ENCODE measurements around the gene RPA3.

Gene RPA3

DNA sequence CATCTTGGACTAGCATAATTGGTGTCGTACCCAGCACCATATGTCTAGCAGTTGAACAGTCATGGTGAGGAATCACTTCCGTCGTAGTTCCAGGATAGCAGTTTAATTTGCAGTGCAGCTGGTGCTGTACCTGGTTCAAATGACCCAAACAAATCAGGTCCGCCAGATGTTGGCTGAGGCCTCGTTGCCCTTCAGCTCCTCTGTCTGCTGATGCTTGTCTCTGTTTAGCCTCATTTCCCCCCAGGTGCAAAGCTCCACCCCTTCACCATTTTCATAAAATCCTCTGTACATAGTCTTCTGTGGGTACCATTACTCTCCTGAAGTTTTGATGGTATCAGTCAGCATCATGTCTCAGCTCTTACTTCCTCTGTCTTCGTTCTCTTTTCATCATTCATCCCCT lies 42.7 kb downstream of the RPA3 start:
- H3K27me3 ChIP-seq = no peaks in the 10 kb centered on the region
- no peak overlapping the region for H3K27ac ChIP-seq
- H4K20me1 ChIP-seq = no peaks in the 10 kb centered on the region; a peak in 1 of 22 replicates
- H3K36me3 ChIP-seq = peaks cover 0 to 30% (median 4%) of the 10 kb centered on the region in 11 experiments; a peak in 7 of 22 replicates
- H3K4me1 ChIP-seq = peaks cover 0 to 26% (median 7%) of the 10 kb centered on the region in 10 experiments; a peak in 12 of 20 replicates
- no peak overlapping the region for H3K9ac ChIP-seq
- no peak overlapping the region for H3K4me2 ChIP-seq
- no peak for TF ChIP-seq Cebpa-rat (IDR thresholded peaks at IDR 0.05)
- peaks cover 0 to 13% (median 8%) of the 10 kb centered on the region in 11 experiments; a peak in 16 of 22 replicates for H3K9me3 ChIP-seq (replicated peaks in 1 of 11)
- H3K4me3 ChIP-seq = no peak overlapping the region

DNA sequence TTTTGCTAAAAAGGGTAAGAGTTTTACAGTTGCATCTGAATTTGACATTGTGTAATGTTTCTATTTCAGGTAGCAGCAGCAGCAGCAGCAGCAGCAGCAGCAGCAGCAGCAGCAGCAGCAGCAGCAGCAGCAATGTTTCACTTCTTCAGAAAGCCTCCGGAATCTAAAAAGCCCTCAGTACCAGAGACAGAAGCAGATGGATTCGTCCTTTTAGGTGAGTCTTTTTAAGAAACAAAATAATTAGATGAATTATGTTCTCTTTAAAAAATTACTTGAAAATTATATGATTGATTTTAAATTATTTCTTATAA lies 45.2 kb downstream of the RPA3 start:
- no peaks in the 10 kb centered on the region for H3K27me3 ChIP-seq
- peaks cover 0 to 14% (median 8%) of the 10 kb centered on the region in 11 experiments; a peak in 16 of 22 replicates for H3K9me3 ChIP-seq (replicated peaks in 1 of 11)
- H3K4me1 ChIP-seq = peaks cover 0 to 37% (median 7%) of the 10 kb centered on the region in 10 experiments; a peak in 13 of 20 replicates
- no peak overlapping the region for H3K4me3 ChIP-seq
- TF ChIP-seq Cebpa-rat (IDR thresholded peaks at IDR 0.05) = no peak
- H3K9ac ChIP-seq = no peak overlapping the region
- H4K20me1 ChIP-seq = no peaks in the 10 kb centered on the region
- no peak overlapping the region for H3K27ac ChIP-seq
- H3K4me2 ChIP-seq = peak overlapping the region in 4 of 11 experiments; percentile 15 to 28 (median 15); a peak in 2 of 22 replicates
- peaks cover 0 to 30% (median 4%) of the 10 kb centered on the region in 11 experiments; a peak in 7 of 22 replicates for H3K36me3 ChIP-seq

GRCh38 chr7:7672545-7673239 lies 45.7 kb downstream of the RPA3 start:
- Histone ChIP-seq H4K20me1 (no peaks in the 10 kb centered on the region), H3K4me2 (peak overlapping the region in 4 of 11 experiments; percentile 15 to 28 (median 15); a peak in 2 of 22 replicates), H3K27me3 (no peaks in the 10 kb centered on the region), H3K4me1 (peaks cover 0 to 37% (median 7%) of the 10 kb centered on the region in 10 experiments; a peak in 13 of 20 replicates), H3K4me3 (no peak overlapping the region), H3K9ac (no peak overlapping the region), H3K9me3 (replicated peaks in 1 of 11) (peaks cover 0 to 9% (median 4%) of the 10 kb centered on the region in 11 experiments; a peak in 16 of 22 replicates), H3K36me3 (peaks cover 0 to 25% (median 8%) of the 10 kb centered on the region in 11 experiments; a peak in 7 of 22 replicates), H3K27ac (no peak overlapping the region)
- no peak for TF ChIP-seq Cebpa-rat (IDR thresholded peaks at IDR 0.05)

DNA sequence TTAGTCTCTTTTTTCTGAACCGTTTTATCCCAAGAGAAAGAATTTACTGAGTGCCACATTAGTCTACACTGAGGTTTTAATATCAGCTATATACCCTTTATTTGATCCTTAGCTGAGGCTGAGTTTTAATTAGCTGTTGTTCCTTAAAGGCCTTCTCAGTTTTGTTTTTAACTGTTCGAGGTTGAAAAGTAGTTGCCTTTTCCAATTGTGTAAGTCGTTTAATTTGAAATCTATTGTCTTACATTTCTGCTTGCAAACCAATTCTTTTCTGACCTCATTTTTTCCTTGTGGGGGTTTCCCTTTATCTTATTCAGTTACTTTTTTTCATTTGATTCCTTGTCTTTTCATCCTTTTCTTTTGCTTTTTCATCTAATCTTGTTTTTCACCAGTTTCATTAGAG lies 47.0 kb downstream of the RPA3 start:
- peak overlapping the region in 2 of 11 experiments; percentile 19 to 64; a peak in 3 of 22 replicates for H3K27ac ChIP-seq
- peaks cover 0 to 25% (median 5%) of the 10 kb centered on the region in 11 experiments; a peak in 5 of 22 replicates for H3K36me3 ChIP-seq
- no peak for TF ChIP-seq Cebpa-rat (IDR thresholded peaks at IDR 0.05)
- no peaks in the 10 kb centered on the region for H4K20me1 ChIP-seq
- no peaks in the 10 kb centered on the region for H3K27me3 ChIP-seq
- H3K9me3 ChIP-seq (replicated peaks in 1 of 11) = peaks cover 0 to 8% (median 0%) of the 10 kb centered on the region in 11 experiments; a peak in 5 of 22 replicates
- H3K9ac ChIP-seq = peak overlapping the region in 2 of 11 experiments; percentile 6 to 18; a peak in 1 of 22 replicates
- peak overlapping the region in 2 of 11 experiments; percentile 31 to 58; a peak in 3 of 22 replicates for H3K4me2 ChIP-seq
- H3K4me3 ChIP-seq = no peak overlapping the region
- H3K4me1 ChIP-seq = peaks cover 0 to 37% (median 7%) of the 10 kb centered on the region in 10 experiments; a peak in 13 of 20 replicates

GRCh38 chr7:7670490-7670889 lies 47.9 kb downstream of the RPA3 start:
- H3K4me3 ChIP-seq = no peak overlapping the region
- no peak overlapping the region for H3K27ac ChIP-seq
- H3K36me3 ChIP-seq = peaks cover 0 to 17% (median 5%) of the 10 kb centered on the region in 11 experiments; a peak in 5 of 22 replicates
- peak overlapping the region in 1 of 11 experiments; percentile 20; a peak in 1 of 22 replicates for H3K4me2 ChIP-seq
- no peak for TF ChIP-seq Cebpa-rat (IDR thresholded peaks at IDR 0.05)
- H4K20me1 ChIP-seq = no peaks in the 10 kb centered on the region
- H3K27me3 ChIP-seq = no peaks in the 10 kb centered on the region
- H3K9me3 ChIP-seq (replicated peaks in 1 of 11) = peaks cover 0 to 11% (median 0%) of the 10 kb centered on the region in 11 experiments; a peak in 6 of 22 replicates
- peaks cover 0 to 37% (median 7%) of the 10 kb centered on the region in 10 experiments; a peak in 13 of 20 replicates for H3K4me1 ChIP-seq
- H3K9ac ChIP-seq = no peak overlapping the region

GRCh38 chr7:7668706-7669105 lies 49.7 kb downstream of the RPA3 start:
- Histone ChIP-seq H3K4me1 (peaks cover 0 to 37% (median 7%) of the 10 kb centered on the region in 10 experiments; a peak in 13 of 20 replicates), H3K4me3 (no peak overlapping the region), H3K9ac (no peak overlapping the region), H3K9me3 (replicated peaks in 1 of 11) (peaks cover 0 to 11% (median 0%) of the 10 kb centered on the region in 11 experiments; a peak in 6 of 22 replicates), H3K27me3 (no peaks in the 10 kb centered on the region), H3K27ac (no peak overlapping the region), H3K4me2 (peak overlapping the region in 2 of 11 experiments; percentile 15 to 22; a peak in 3 of 22 replicates), H4K20me1 (no peaks in the 10 kb centered on the region), H3K36me3 (0 out of 22 replicates have a peak, but pooled peaks cover 0 to 5% (median 0%) of the 10 kb centered on the region in 11 experiments)
- TF ChIP-seq Cebpa-rat (IDR thresholded peaks at IDR 0.05) = no peak

GRCh38 chr7:7667187-7667586 lies 51.2 kb downstream of the RPA3 start:
- TF ChIP-seq Cebpa-rat (IDR thresholded peaks at IDR 0.05) = no peak
- Histone ChIP-seq H3K4me3 (no peak overlapping the region), H3K4me1 (peaks cover 0 to 26% (median 0%) of the 10 kb centered on the region in 10 experiments; a peak in 5 of 20 replicates), H4K20me1 (no peaks in the 10 kb centered on the region), H3K4me2 (no peak overlapping the region), H3K36me3 (0 out of 22 replicates have a peak, but pooled peaks cover 0 to 5% (median 0%) of the 10 kb centered on the region in 11 experiments), H3K9me3 (replicated peaks in 1 of 11) (peaks cover 0 to 11% (median 0%) of the 10 kb centered on the region in 11 experiments; a peak in 6 of 22 replicates), H3K27me3 (no peaks in the 10 kb centered on the region), H3K9ac (no peak overlapping the region), H3K27ac (no peak overlapping the region)

GRCh38 chr7:7665031-7665430 lies 53.4 kb downstream of the RPA3 start:
- no peak for TF ChIP-seq Cebpa-rat (IDR thresholded peaks at IDR 0.05)
- Histone ChIP-seq H3K4me3 (no peak overlapping the region), H3K27ac (no peak overlapping the region)

GRCh38 chr7:7664291-7664690 lies 54.1 kb downstream of the RPA3 start:
- no peaks in the 10 kb centered on the region for H4K20me1 ChIP-seq
- H3K4me1 ChIP-seq = peaks cover 0 to 9% (median 0%) of the 10 kb centered on the region in 10 experiments; a peak in 5 of 20 replicates
- H3K27ac ChIP-seq = no peak overlapping the region
- peaks cover 9 to 24% (median 12%) of the 10 kb centered on the region in 11 experiments; a peak in 17 of 22 replicates for H3K9me3 ChIP-seq (replicated peaks in 1 of 11)
- 0 out of 22 replicates have a peak, but pooled peaks cover 0 to 5% (median 0%) of the 10 kb centered on the region in 11 experiments for H3K36me3 ChIP-seq
- TF ChIP-seq Cebpa-rat (IDR thresholded peaks at IDR 0.05) = no peak
- no peaks in the 10 kb centered on the region for H3K27me3 ChIP-seq
- H3K4me3 ChIP-seq = no peak overlapping the region
- no peak overlapping the region for H3K9ac ChIP-seq
- no peak overlapping the region for H3K4me2 ChIP-seq

More at GRCh38 chr7:7665031-7665430, 53.4 kb downstream of the RPA3 start:
- no peak overlapping the region for H3K9ac ChIP-seq
- 0 out of 22 replicates have a peak, but pooled peaks cover 0 to 5% (median 0%) of the 10 kb centered on the region in 11 experiments for H3K36me3 ChIP-seq
- no peaks in the 10 kb centered on the region for H4K20me1 ChIP-seq
- H3K4me1 ChIP-seq = peaks cover 0 to 9% (median 0%) of the 10 kb centered on the region in 10 experiments; a peak in 5 of 20 replicates
- no peak overlapping the region for H3K4me2 ChIP-seq
- no peaks in the 10 kb centered on the region for H3K27me3 ChIP-seq
- H3K9me3 ChIP-seq (replicated peaks in 1 of 11) = peaks cover 4 to 16% (median 5%) of the 10 kb centered on the region in 11 experiments; a peak in 15 of 22 replicates
